Activated naive CD8-positive, alpha-beta T cell treated with anti-CD3 and anti-CD28 coated beads, Interleukin-2, amount 10 ng/mL, durations not matched to agents 7 days and 5 days (primary cell): ENCODE results near the gene MOK. TPM values are rescaled to one million over a fixed set of nuclear protein-coding genes. Genes with fewer than 3 reads are reported as not detected.

ENCODE experiments used
- ATAC-seq: fragments of 150-1000 bp; cut with Tn5 transposase; one replicate; pipeline ENCODE4 v1.10.0; 2021; ENCODE audit warnings: low read depth, moderate library complexity
- POLR2A ChIA-PET: fragments of 350-600 bp; sonication (Branson Sonifier 250); formaldehyde crosslinking; loops from one replicate; lab custom pipeline; 2021; ENCODE audit warnings: antibody characterized with exemption; lab: Charles Lee
- DNase-seq: peaks from one replicate; pipeline ENCODE4 v3.0.0; 2021
- H3K27ac Mint-ChIP-seq: one replicate; pipeline ENCODE4 v1.8.0; 2022; ENCODE audit warnings: mild to moderate bottlenecking, mixed read lengths
- H3K27me3 Mint-ChIP-seq: one replicate; pipeline ENCODE4 v1.8.0; 2022; ENCODE audit warnings: mild to moderate bottlenecking, moderate library complexity, mixed read lengths
- H3K36me3 Mint-ChIP-seq: one replicate; pipeline ENCODE4 v1.8.0; 2021; ENCODE audit warnings: mild to moderate bottlenecking, mixed read lengths
- H3K4me1 Mint-ChIP-seq: one replicate; pipeline ENCODE4 v1.8.0; 2021; ENCODE audit warnings: mixed read lengths
- H3K4me3 Mint-ChIP-seq: one replicate; pipeline ENCODE4 v1.8.0; 2022; ENCODE audit warnings: mild to moderate bottlenecking, moderate library complexity, mixed read lengths
- H3K9me3 Mint-ChIP-seq: one replicate; pipeline ENCODE4 v1.8.0; 2021; ENCODE audit warnings: mixed read lengths
- total RNA-seq, 2 experiments: library from RNA; stranded (reverse); gene quantifications; one replicate each; pipeline ENCODE4 v1.2.3, GENCODE V29; 2021

The MOK gene
- total RNA-seq, 2 experiments from 2014 or later: 2.4 to 2.7 TPM

GRCh38 chr14:102217987-102218421, 87.0 kb downstream of the MOK start:
- ATAC-seq: no peak
- Mint-ChIP-seq H3K27me3 (no peaks in the 10 kb centered on the region), H3K36me3 (peaks cover 2% of the 10 kb centered on the region), H3K4me3 (no peak overlapping the region), H3K4me1 (no peaks in the 10 kb centered on the region), H3K9me3 (no peaks in the 10 kb centered on the region), H3K27ac (no peak overlapping the region)
- DNase-seq: no peak
- POLR2A ChIA-PET: no interaction called here

GRCh38 chr14:102217399-102217798, 87.6 kb downstream of the MOK start:
- no peak overlapping the region for H3K4me3 Mint-ChIP-seq
- peaks cover 2% of the 10 kb centered on the region for H3K36me3 Mint-ChIP-seq
- ATAC-seq (no peak), DNase-seq (no peak)
- no peaks in the 10 kb centered on the region for H3K27me3 Mint-ChIP-seq
- no peak overlapping the region for H3K27ac Mint-ChIP-seq
- no peaks in the 10 kb centered on the region for H3K4me1 Mint-ChIP-seq
- no peaks in the 10 kb centered on the region for H3K9me3 Mint-ChIP-seq
- POLR2A ChIA-PET: no interaction called here

- H3K27me3 Mint-ChIP-seq: no peaks in the 10 kb centered on the region
- no peak for DNase-seq
- no peak overlapping the region for H3K27ac Mint-ChIP-seq
- POLR2A ChIA-PET: no interaction called here
- peaks cover 2% of the 10 kb centered on the region for H3K36me3 Mint-ChIP-seq
- no peaks in the 10 kb centered on the region for H3K9me3 Mint-ChIP-seq
- H3K4me3 Mint-ChIP-seq: no peak overlapping the region
- H3K4me1 Mint-ChIP-seq: no peaks in the 10 kb centered on the region
- ATAC-seq: no peak
These were observed 89.3 kb downstream of the MOK start for GRCh38 chr14:102215576-102216250.

- Mint-ChIP-seq H3K4me3 (no peak overlapping the region), H3K36me3 (peaks cover 2% of the 10 kb centered on the region), H3K27me3 (no peaks in the 10 kb centered on the region), H3K27ac (no peak overlapping the region), H3K4me1 (no peaks in the 10 kb centered on the region), H3K9me3 (no peaks in the 10 kb centered on the region)
- DNase-seq (no peak), ATAC-seq (no peak)
- POLR2A ChIA-PET: no interaction called here
These were observed 89.9 kb downstream of the MOK start for GRCh38 chr14:102215071-102215470.

GRCh38 chr14:102213984-102214658, 90.8 kb downstream of the MOK start:
- DNase-seq (no peak), ATAC-seq (no peak)
- Mint-ChIP-seq H3K36me3 (peaks cover 8% of the 10 kb centered on the region), H3K9me3 (no peaks in the 10 kb centered on the region), H3K27ac (no peak overlapping the region), H3K27me3 (no peaks in the 10 kb centered on the region), H3K4me3 (no peak overlapping the region), H3K4me1 (no peaks in the 10 kb centered on the region)
- POLR2A ChIA-PET: no interaction called here

GRCh38 chr14:102213470-102213869, 91.5 kb downstream of the MOK start:
- Mint-ChIP-seq H3K27ac (no peak overlapping the region), H3K4me3 (no peak overlapping the region)
- no peak for ATAC-seq

GRCh38 chr14:102212845-102213244, 92.1 kb downstream of the MOK start:
- no peak overlapping the region for H3K4me3 Mint-ChIP-seq
- H3K36me3 Mint-ChIP-seq: peaks cover 12% of the 10 kb centered on the region
- H3K27ac Mint-ChIP-seq: no peak overlapping the region
- POLR2A ChIA-PET: interaction anchor here (0.6 kb wide), 1 partner anchor 342 kb away, joined by 7 read pairs; no protein-coding TSS in a partner anchor
- H3K4me1 Mint-ChIP-seq: no peaks in the 10 kb centered on the region
- H3K9me3 Mint-ChIP-seq: no peaks in the 10 kb centered on the region
- ATAC-seq (no peak), DNase-seq (no peak)
- no peaks in the 10 kb centered on the region for H3K27me3 Mint-ChIP-seq

More at GRCh38 chr14:102213470-102213869, 91.5 kb downstream of the MOK start:
- DNase-seq: no peak
- no peaks in the 10 kb centered on the region for H3K9me3 Mint-ChIP-seq
- H3K4me1 Mint-ChIP-seq: no peaks in the 10 kb centered on the region
- H3K27me3 Mint-ChIP-seq: no peaks in the 10 kb centered on the region
- H3K36me3 Mint-ChIP-seq: peaks cover 12% of the 10 kb centered on the region
- POLR2A ChIA-PET: interaction anchor here (0.6 kb wide), 1 partner anchor 341 kb away, joined by 7 read pairs; no protein-coding TSS in a partner anchor

GRCh38 chr14:102212356-102212755, 92.6 kb downstream of the MOK start:
- Mint-ChIP-seq H3K27ac (no peak overlapping the region), H3K27me3 (no peaks in the 10 kb centered on the region), H3K4me3 (no peak overlapping the region), H3K36me3 (peaks cover 12% of the 10 kb centered on the region), H3K4me1 (no peaks in the 10 kb centered on the region), H3K9me3 (no peaks in the 10 kb centered on the region)
- DNase-seq (no peak), ATAC-seq (no peak)
- POLR2A ChIA-PET: no interaction called here

- Mint-ChIP-seq H3K4me1 (no peaks in the 10 kb centered on the region), H3K9me3 (no peaks in the 10 kb centered on the region), H3K27ac (no peak overlapping the region), H3K27me3 (no peaks in the 10 kb centered on the region), H3K36me3 (peaks cover 12% of the 10 kb centered on the region), H3K4me3 (no peak overlapping the region)
- POLR2A ChIA-PET: no interaction called here
- ATAC-seq (no peak), DNase-seq (no peak)
These were observed 93.7 kb downstream of the MOK start for GRCh38 chr14:102211240-102211639.

- H3K27me3 Mint-ChIP-seq: no peaks in the 10 kb centered on the region
- POLR2A ChIA-PET: no interaction called here
- peaks cover 2% of the 10 kb centered on the region for H3K4me1 Mint-ChIP-seq
- H3K4me3 Mint-ChIP-seq: no peak overlapping the region
- no peak for ATAC-seq
- no peaks in the 10 kb centered on the region for H3K9me3 Mint-ChIP-seq
- H3K27ac Mint-ChIP-seq: no peak overlapping the region
- no peak for DNase-seq
- peaks cover 11% of the 10 kb centered on the region for H3K36me3 Mint-ChIP-seq
These were observed 94.4 kb downstream of the MOK start for GRCh38 chr14:102210421-102211042.

GRCh38 chr14:102209224-102209966, 95.6 kb downstream of the MOK start:
- DNase-seq: no peak
- POLR2A ChIA-PET: no interaction called here
- H3K9me3 Mint-ChIP-seq: no peaks in the 10 kb centered on the region
- no peak overlapping the region for H3K27ac Mint-ChIP-seq
- H3K27me3 Mint-ChIP-seq: no peaks in the 10 kb centered on the region
- H3K4me3 Mint-ChIP-seq: no peak overlapping the region
- peaks cover 14% of the 10 kb centered on the region for H3K36me3 Mint-ChIP-seq
- ATAC-seq: no peak
- H3K4me1 Mint-ChIP-seq: peaks cover 6% of the 10 kb centered on the region

GRCh38 chr14:102208741-102209140, 96.2 kb downstream of the MOK start:
- Mint-ChIP-seq H3K4me3 (no peak overlapping the region), H3K36me3 (peaks cover 17% of the 10 kb centered on the region), H3K9me3 (no peaks in the 10 kb centered on the region), H3K27me3 (no peaks in the 10 kb centered on the region), H3K4me1 (peaks cover 9% of the 10 kb centered on the region), H3K27ac (no peak overlapping the region)
- POLR2A ChIA-PET: no interaction called here
- ATAC-seq: no peak
- DNase-seq: no peak

- Mint-ChIP-seq H3K27ac (no peak overlapping the region), H3K27me3 (no peaks in the 10 kb centered on the region), H3K4me1 (peaks cover 9% of the 10 kb centered on the region), H3K4me3 (no peak overlapping the region), H3K36me3 (peaks cover 18% of the 10 kb centered on the region), H3K9me3 (no peaks in the 10 kb centered on the region)
- POLR2A ChIA-PET: no interaction called here
- no peak for ATAC-seq
- DNase-seq: no peak
These were observed 97.1 kb downstream of the MOK start for GRCh38 chr14:102207831-102208365.
